Measurements from ENCODE around the gene RALGPS1. TPM values are rescaled to one million over a fixed set of nuclear protein-coding genes. Genes with fewer than 3 reads are reported as not detected.

Gene RALGPS1
- total and polyA plus RNA-seq, 8 donors, result 5.8 to 12.7 (median 9.3) TPM

Other genes with a start within 250 kb of the RALGPS1 start
- gene ZBTB43, start 109.7 kb upstream of the RALGPS1 start, total RNA-seq, result 1 to 10 TPM; 4.6 to 8.5 (median 5.8) TPM
- gene ZBTB43, start 109.7 kb upstream of the RALGPS1 start, polyA plus RNA-seq, result 1 to 10 TPM; 2.2 to 3.1 TPM
- 1 to 10 TPM; 2.4 to 6.3 (median 2.7) TPM for gene ZBTB34, start 54.1 kb upstream of the RALGPS1 start, total RNA-seq
- gene ZBTB34, start 54.1 kb upstream of the RALGPS1 start, polyA plus RNA-seq, result 1 to 10 TPM; 1.3 to 1.8 TPM
- 1 to 10 TPM; 1.4 to 4.6 (median 2.6) TPM for gene ANGPTL2, start 207.9 kb downstream of the RALGPS1 start, total RNA-seq
- gene ANGPTL2, start 207.9 kb downstream of the RALGPS1 start, polyA plus RNA-seq, result 1 to 10 TPM; 1.2 to 2.3 TPM